Activated T-helper 17 cell treated with anti-CD3 and anti-CD28 coated beads, Interleukin-2, amount 50 U/mL, for 72 hours (primary cell): Measurements from ENCODE around the gene SH3TC2. TPM values are rescaled to one million over a fixed set of nuclear protein-coding genes. Genes with fewer than 3 reads are reported as not detected.

Source experiments
- ATAC-seq: fragments of 150-1000 bp; cut with Tn5 transposase; replicated peaks from 2 replicates; pipeline ENCODE4 v1.10.0; 2021; ENCODE audit warnings: mild to moderate bottlenecking, moderate library complexity
- H3K27ac Mint-ChIP-seq: one replicate; pipeline ENCODE4 v1.8.0; 2022; ENCODE audit warnings: mixed read lengths
- H3K27me3 Mint-ChIP-seq: one replicate; pipeline ENCODE4 v1.8.0; 2022; ENCODE audit warnings: mixed read lengths
- H3K36me3 Mint-ChIP-seq: one replicate; pipeline ENCODE4 v1.8.0; 2022; ENCODE audit warnings: low read depth, mild to moderate bottlenecking, mixed read lengths
- H3K4me1 Mint-ChIP-seq: one replicate; pipeline ENCODE4 v1.8.0; 2022; ENCODE audit warnings: mixed read lengths
- H3K4me3 Mint-ChIP-seq: one replicate; pipeline ENCODE4 v1.8.0; 2022; ENCODE audit warnings: mild to moderate bottlenecking, mixed read lengths
- H3K9me3 Mint-ChIP-seq: one replicate; pipeline ENCODE4 v1.8.0; 2022; ENCODE audit warnings: mixed read lengths
- total RNA-seq, 2 donors: library from RNA; stranded (reverse); gene quantifications; one replicate each; pipeline ENCODE4 v1.2.3, GENCODE V29; 2022

The SH3TC2 gene
- total RNA-seq, 2 donors from 2014 or later: not detected

GRCh38 chr5:148990817-148991216 lies 72.0 kb downstream of the SH3TC2 start:
- Mint-ChIP-seq H3K27ac (no peak overlapping the region), H3K9me3 (no peaks in the 10 kb centered on the region), H3K4me1 (no peaks in the 10 kb centered on the region), H3K4me3 (no peak overlapping the region), H3K27me3 (peaks cover 17% of the 10 kb centered on the region), H3K36me3 (no peaks in the 10 kb centered on the region)
- no peak for ATAC-seq

DNA sequence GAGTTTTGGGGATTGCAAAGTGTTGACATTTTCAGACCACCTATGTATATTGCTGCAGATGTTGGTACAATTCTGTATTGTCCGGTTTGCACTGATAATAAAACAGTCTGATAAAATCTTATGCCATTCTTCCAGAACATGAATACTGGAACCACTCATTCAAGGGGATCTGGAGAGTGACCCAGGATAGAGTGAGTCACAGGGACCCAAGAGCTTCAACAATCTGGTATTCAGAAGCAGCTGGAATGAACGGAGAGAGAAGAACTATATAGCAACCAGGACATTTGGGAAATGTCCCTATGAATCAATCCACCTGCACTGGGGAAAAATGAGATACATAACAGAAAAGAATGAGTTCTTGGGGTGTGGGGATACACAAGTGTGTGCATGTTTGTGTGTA lies 73.3 kb downstream of the SH3TC2 start:
- Mint-ChIP-seq H3K36me3 (no peaks in the 10 kb centered on the region), H3K27me3 (peaks cover 14% of the 10 kb centered on the region), H3K27ac (no peak overlapping the region), H3K4me3 (no peak overlapping the region), H3K9me3 (no peaks in the 10 kb centered on the region), H3K4me1 (no peaks in the 10 kb centered on the region)
- ATAC-seq: no peak

GRCh38 chr5:148988328-148988727 lies 74.5 kb downstream of the SH3TC2 start:
- H3K27me3 Mint-ChIP-seq: peaks cover 21% of the 10 kb centered on the region
- ATAC-seq: no peak
- no peak overlapping the region for H3K27ac Mint-ChIP-seq
- no peaks in the 10 kb centered on the region for H3K4me1 Mint-ChIP-seq
- no peaks in the 10 kb centered on the region for H3K36me3 Mint-ChIP-seq
- no peak overlapping the region for H3K4me3 Mint-ChIP-seq
- peaks cover 8% of the 10 kb centered on the region for H3K9me3 Mint-ChIP-seq

DNA sequence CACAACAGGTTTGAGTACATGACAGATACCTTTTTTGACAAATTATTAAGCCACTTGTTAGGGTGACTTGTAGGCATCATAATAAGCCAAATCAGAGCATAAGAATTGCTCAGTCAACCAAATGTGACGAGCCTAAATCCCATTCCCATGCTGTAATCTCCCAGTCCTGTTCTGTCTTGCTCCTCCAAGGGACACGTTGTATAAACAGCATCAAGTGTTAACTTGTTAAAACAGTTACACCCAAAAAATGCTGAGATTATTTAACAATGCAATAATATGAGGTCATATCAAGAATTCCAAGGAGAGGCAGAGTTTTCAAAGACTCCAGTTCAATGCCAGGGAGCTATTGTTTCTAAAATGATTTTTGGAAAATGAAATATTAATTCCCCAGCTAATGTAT lies 76.2 kb downstream of the SH3TC2 start:
- Mint-ChIP-seq H3K9me3 (peaks cover 8% of the 10 kb centered on the region), H3K36me3 (no peaks in the 10 kb centered on the region), H3K4me3 (no peak overlapping the region), H3K27ac (no peak overlapping the region), H3K4me1 (no peaks in the 10 kb centered on the region), H3K27me3 (peaks cover 27% of the 10 kb centered on the region)
- no peak for ATAC-seq

- H3K4me1 Mint-ChIP-seq: no peaks in the 10 kb centered on the region
- no peak overlapping the region for H3K27ac Mint-ChIP-seq
- H3K36me3 Mint-ChIP-seq: no peaks in the 10 kb centered on the region
- no peak for ATAC-seq
- H3K4me3 Mint-ChIP-seq: no peak overlapping the region
- H3K27me3 Mint-ChIP-seq: peaks cover 25% of the 10 kb centered on the region
- peaks cover 8% of the 10 kb centered on the region for H3K9me3 Mint-ChIP-seq
These were observed 78.5 kb downstream of the SH3TC2 start for GRCh38 chr5:148984345-148984744.

DNA sequence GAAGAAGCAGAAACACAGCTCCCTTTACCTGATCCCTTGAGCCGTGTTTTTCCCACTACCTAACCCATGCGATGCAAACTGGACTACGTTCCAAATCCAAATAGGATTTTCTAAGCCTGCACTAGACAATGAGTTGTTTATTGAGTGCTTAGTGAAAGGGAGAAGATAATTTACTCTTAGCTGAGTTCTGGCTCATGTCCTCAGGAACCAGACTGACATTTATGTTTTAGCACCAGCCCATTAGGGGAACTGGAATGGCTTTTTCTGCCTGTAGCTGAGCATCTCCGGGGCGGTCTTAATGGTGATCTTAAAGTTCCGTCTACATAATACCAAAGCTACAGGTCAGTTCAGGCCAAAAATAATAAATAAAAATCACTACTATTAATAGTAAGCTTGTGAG lies 81.5 kb downstream of the SH3TC2 start:
- Mint-ChIP-seq H3K4me1 (no peaks in the 10 kb centered on the region), H3K36me3 (no peaks in the 10 kb centered on the region), H3K9me3 (peaks cover 8% of the 10 kb centered on the region), H3K27ac (no peak overlapping the region), H3K4me3 (no peak overlapping the region), H3K27me3 (peaks cover 28% of the 10 kb centered on the region)
- no peak for ATAC-seq

DNA sequence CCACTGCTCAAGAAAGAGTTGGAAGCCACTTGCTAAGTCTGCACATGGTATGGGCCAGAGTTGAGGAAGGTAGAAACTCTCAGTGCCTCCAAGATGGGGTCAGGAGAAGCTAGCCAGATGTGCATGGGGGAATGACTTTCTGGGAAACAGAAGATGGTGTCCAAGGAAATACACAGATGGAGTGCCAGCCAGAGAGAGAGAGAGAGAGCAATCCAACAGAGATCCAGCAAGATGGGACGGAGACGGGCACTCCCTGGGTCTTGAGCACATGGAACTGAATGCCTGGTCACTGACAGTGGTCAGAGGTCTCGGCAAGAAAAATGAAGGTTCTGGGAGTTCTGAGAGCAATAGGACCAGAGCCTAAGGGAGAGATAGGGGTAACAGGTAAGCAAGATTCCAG lies 82.1 kb downstream of the SH3TC2 start:
- Mint-ChIP-seq H3K9me3 (peaks cover 8% of the 10 kb centered on the region), H3K4me3 (no peak overlapping the region), H3K4me1 (no peaks in the 10 kb centered on the region), H3K27ac (no peak overlapping the region), H3K27me3 (peaks cover 26% of the 10 kb centered on the region), H3K36me3 (no peaks in the 10 kb centered on the region)
- ATAC-seq: no peak

DNA sequence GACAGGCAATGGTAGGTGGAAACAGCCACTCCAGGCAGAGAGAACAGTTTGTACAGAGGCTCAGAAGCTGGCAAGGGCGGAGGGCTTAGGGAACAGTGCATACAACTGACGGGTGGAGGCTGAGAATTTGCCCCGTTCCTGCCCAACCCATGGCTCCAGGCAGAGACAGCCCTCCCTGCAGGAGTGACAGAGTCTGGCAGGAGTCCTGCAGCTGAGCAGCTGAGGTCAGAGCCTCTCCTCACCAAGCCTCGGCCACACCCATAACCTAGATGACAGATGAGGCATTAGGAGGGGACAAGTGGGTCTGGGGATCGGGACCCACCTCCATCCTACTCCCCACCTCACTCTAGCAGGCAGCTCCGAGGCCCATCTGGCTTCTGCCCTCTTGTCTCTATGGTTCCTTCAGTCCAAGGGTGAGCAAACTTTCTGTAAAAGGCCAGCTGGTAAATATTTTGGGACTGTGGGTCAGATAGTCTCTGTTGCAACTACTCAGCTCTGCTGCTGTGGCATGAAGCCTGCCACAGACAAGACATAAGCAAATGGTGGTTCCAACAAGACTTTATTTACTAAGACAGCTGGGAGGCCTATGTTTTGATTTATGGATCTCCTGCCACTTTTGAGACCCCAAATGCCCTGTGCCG lies 83.7 kb downstream of the SH3TC2 start:
- ATAC-seq: no peak
- H3K27me3 Mint-ChIP-seq: peaks cover 22% of the 10 kb centered on the region
- no peak overlapping the region for H3K4me3 Mint-ChIP-seq
- peaks cover 7% of the 10 kb centered on the region for H3K9me3 Mint-ChIP-seq
- no peaks in the 10 kb centered on the region for H3K4me1 Mint-ChIP-seq
- no peak overlapping the region for H3K27ac Mint-ChIP-seq
- no peaks in the 10 kb centered on the region for H3K36me3 Mint-ChIP-seq

DNA sequence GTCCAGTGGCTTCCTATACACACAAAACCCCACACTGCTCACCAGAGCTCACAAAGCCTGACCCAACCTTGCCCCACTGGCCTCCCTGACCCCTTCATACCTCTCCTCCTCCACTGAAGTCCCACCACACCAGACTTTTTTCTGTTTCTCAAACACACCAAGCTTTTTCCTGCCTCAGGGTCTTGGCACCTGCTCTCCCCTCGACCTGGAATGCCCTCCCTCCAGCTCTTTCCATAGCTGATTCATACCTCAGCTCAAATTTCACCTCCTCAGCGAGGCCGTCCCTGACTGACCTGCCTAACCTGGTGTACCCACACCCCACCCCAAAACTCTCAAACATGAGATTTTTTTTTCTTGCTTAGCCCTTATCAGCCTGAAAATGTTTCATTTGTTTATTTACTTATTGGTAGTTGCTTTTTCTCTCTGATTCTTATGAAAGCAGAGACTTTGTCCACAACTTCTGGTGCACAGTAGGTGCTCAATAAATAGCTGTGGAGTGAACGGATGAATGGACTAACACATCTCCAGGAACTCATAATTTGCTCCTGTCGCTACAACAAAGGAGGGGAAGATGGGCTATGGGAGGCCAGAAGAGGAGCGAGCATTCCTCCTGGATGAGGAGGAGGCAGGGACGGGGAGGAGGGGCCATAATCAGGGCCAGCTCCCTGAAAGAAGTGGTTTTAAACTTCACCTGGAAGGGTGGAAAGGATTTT lies 84.3 kb downstream of the SH3TC2 start:
- peaks cover under 1% of the 10 kb centered on the region for H3K9me3 Mint-ChIP-seq
- no peak overlapping the region for H3K4me3 Mint-ChIP-seq

GRCh38 chr5:148976569-148977381 lies 86.1 kb downstream of the SH3TC2 start:
- Mint-ChIP-seq H3K36me3 (no peaks in the 10 kb centered on the region), H3K4me1 (no peaks in the 10 kb centered on the region), H3K4me3 (no peak overlapping the region), H3K27me3 (peaks cover 14% of the 10 kb centered on the region), H3K9me3 (no peaks in the 10 kb centered on the region), H3K27ac (no peak overlapping the region)
- ATAC-seq: no peak

More for the DNA sequence above, 84.3 kb downstream of the SH3TC2 start:
- Mint-ChIP-seq H3K27me3 (peaks cover 21% of the 10 kb centered on the region), H3K4me1 (no peaks in the 10 kb centered on the region), H3K27ac (no peak overlapping the region), H3K36me3 (no peaks in the 10 kb centered on the region)
- no peak for ATAC-seq

DNA sequence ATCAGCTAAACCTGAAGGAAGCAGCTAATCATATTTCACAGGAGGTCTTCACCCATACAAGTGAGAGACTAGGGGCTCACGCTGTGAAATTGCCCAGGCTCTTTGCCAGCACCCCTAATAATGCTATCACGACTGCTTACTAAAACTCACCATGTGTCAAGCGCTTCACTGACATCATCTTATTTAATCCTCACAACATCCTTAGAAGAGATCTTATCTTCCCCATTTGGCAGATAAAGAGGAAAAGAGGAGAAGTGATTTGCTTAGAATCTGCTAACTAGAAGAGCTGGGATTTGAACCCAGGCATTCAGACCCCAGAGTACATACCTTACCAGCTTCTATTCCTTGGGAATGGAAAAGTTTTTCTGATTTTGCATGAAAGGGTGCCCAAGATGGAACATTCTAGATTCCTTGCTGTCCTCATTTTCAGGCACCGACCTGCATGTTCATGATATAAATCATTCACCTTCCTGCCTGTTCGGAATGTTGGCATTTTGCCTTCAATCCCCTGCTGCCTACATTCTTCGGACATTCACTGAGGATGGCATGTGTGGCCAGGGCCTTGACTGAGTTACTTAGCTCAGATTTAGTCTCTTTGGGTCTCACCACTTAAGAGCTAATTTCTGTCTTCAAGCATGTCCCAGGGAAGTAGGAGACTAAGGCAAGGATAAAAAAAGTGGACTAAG lies 88.1 kb downstream of the SH3TC2 start:
- Mint-ChIP-seq H3K4me3 (no peak overlapping the region), H3K9me3 (no peaks in the 10 kb centered on the region), H3K4me1 (no peaks in the 10 kb centered on the region), H3K27me3 (peaks cover 10% of the 10 kb centered on the region), H3K27ac (no peak overlapping the region), H3K36me3 (no peaks in the 10 kb centered on the region)
- ATAC-seq: no peak

GRCh38 chr5:148973455-148973854 lies 89.4 kb downstream of the SH3TC2 start:
- Mint-ChIP-seq H3K27me3 (peaks cover 6% of the 10 kb centered on the region), H3K27ac (no peak overlapping the region), H3K9me3 (no peaks in the 10 kb centered on the region), H3K36me3 (no peaks in the 10 kb centered on the region), H3K4me3 (no peak overlapping the region), H3K4me1 (no peaks in the 10 kb centered on the region)
- no peak for ATAC-seq

DNA sequence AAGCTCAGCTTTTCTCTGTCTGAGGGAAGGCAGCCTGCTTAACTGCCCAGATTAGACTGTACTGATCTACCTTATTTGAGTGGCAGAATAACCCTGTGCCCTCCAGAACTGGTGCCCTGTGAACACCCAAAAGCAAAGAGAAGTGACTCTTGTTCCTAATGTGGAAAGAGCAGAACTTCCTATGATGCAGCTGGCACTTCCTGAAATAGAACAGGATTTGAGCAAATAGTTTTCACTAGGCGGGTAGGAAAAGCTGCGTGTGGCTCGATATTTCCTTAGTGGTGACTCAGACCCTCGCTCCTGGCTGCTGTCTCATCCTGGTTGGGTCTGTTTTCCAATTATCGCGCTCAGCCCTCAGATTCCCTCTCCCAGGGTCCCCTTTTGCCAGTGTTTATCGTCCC lies 89.9 kb downstream of the SH3TC2 start:
- no peak for ATAC-seq
- no peaks in the 10 kb centered on the region for H3K36me3 Mint-ChIP-seq
- no peak overlapping the region for H3K27ac Mint-ChIP-seq
- no peak overlapping the region for H3K4me3 Mint-ChIP-seq
- no peaks in the 10 kb centered on the region for H3K9me3 Mint-ChIP-seq
- H3K27me3 Mint-ChIP-seq: peaks cover 7% of the 10 kb centered on the region
- no peaks in the 10 kb centered on the region for H3K4me1 Mint-ChIP-seq

GRCh38 chr5:148972396-148972795 lies 90.5 kb downstream of the SH3TC2 start:
- H3K4me1 Mint-ChIP-seq: no peaks in the 10 kb centered on the region
- H3K9me3 Mint-ChIP-seq: no peaks in the 10 kb centered on the region
- ATAC-seq: no peak
- H3K27ac Mint-ChIP-seq: no peak overlapping the region
- H3K4me3 Mint-ChIP-seq: no peak overlapping the region
- H3K36me3 Mint-ChIP-seq: no peaks in the 10 kb centered on the region
- H3K27me3 Mint-ChIP-seq: peaks cover 8% of the 10 kb centered on the region
